Activated T-helper 2 cell treated with anti-CD3 and anti-CD28 coated beads, Interferon-gamma antibody, Interleukin-2, Interleukin-4, amounts not matched to agents 10 μg/mL and 5 μg/mL and 100 μg/mL, durations not matched to agents 14 hours and 24 hours and 36 hours (primary cell): ENCODE results near the gene PICALM. TPM values are rescaled to one million over a fixed set of nuclear protein-coding genes. Genes with fewer than 3 reads are reported as not detected.
"Not testable (repeated sequence)": the region's sequence is repeated elsewhere in the genome, so short reads cannot be mapped to it uniquely, and the experiment has no call there.

ENCODE experiments used
- DNase-seq: peaks from one replicate; pipeline ENCODE4 v3.0.0; 2021; ENCODE audit warnings: low spot score
- H3K27ac Mint-ChIP-seq: one replicate; pipeline ENCODE4 v1.8.0; 2021; ENCODE audit warnings: mixed read lengths
- H3K27me3 Mint-ChIP-seq: one replicate; pipeline ENCODE4 v1.8.0; 2021; ENCODE audit warnings: low read depth, mixed read lengths
- H3K36me3 Mint-ChIP-seq: one replicate; pipeline ENCODE4 v1.8.0; 2021; ENCODE audit warnings: low read depth, mixed read lengths
- H3K4me1 Mint-ChIP-seq: one replicate; pipeline ENCODE4 v1.8.0; 2021; ENCODE audit warnings: low read depth, mixed read lengths
- H3K4me3 Mint-ChIP-seq: one replicate; pipeline ENCODE4 v1.8.0; 2021; ENCODE audit warnings: low read depth, mild to moderate bottlenecking, moderate library complexity, mixed read lengths
- H3K9me3 Mint-ChIP-seq: one replicate; pipeline ENCODE4 v1.8.0; 2021; ENCODE audit warnings: mixed read lengths
- intact Hi-C: fragments of 100-400 bp; cut with micrococcal nuclease; formaldehyde crosslinking; loops from one replicate; pipeline ENCODE4 v1.15.1; 2023
- total RNA-seq: library from RNA; stranded (reverse); gene quantifications from 2 replicates; pipeline ENCODE4 v1.2.3, GENCODE V29; 2022

The PICALM gene
- total RNA-seq, 1 donor from 2014 or later: 213 TPM

- intact Hi-C loops: loop anchor here (5.0 to 10.0 kb wide), 3 partner anchors 475 to 668 kb away; no protein-coding TSS in a partner anchor
- Mint-ChIP-seq H3K4me1 (peaks cover 11% of the 10 kb centered on the region), H3K9me3 (no peaks in the 10 kb centered on the region), H3K27ac (peak overlapping the region; percentile 33), H3K4me3 (no peak overlapping the region), H3K27me3 (no peaks in the 10 kb centered on the region), H3K36me3 (no peaks in the 10 kb centered on the region)
- DNase-seq: no peak
Measured at GRCh38 chr11:85939099-85940015, 129.5 kb downstream of the PICALM start.

DNA sequence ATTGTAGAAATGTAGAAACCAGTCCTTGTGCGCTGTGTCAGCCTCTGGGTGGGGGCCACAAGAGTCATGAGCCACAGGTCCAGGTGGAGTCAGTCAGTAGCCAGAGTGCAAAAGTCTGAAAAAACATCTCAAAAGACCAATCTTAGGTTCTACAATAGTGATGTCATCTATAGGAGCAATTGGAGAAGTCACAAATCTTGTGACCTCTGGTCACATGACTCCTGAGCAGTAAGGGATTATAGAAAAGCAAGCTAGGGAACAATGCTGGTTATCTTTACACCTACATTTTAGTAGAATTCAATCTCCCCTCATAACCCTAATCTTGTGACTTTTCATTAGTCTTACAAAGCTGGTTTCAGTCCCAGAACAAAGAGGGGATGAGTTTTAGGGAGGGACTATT is 131.0 kb downstream of the PICALM start:
- Mint-ChIP-seq H3K9me3 (no peaks in the 10 kb centered on the region), H3K36me3 (no peaks in the 10 kb centered on the region), H3K27me3 (no peaks in the 10 kb centered on the region), H3K27ac (no peak overlapping the region), H3K4me3 (no peak overlapping the region), H3K4me1 (peaks cover 11% of the 10 kb centered on the region)
- DNase-seq: no peak
- intact Hi-C loops: no loop called here

GRCh38 chr11:85935751-85936150 is 133.1 kb downstream of the PICALM start:
- intact Hi-C loops: no loop called here
- Mint-ChIP-seq H3K4me1 (peaks cover 11% of the 10 kb centered on the region), H3K27me3 (peaks cover 5% of the 10 kb centered on the region), H3K27ac (no peak overlapping the region), H3K4me3 (no peak overlapping the region), H3K9me3 (no peaks in the 10 kb centered on the region), H3K36me3 (no peaks in the 10 kb centered on the region)
- no peak for DNase-seq

DNA sequence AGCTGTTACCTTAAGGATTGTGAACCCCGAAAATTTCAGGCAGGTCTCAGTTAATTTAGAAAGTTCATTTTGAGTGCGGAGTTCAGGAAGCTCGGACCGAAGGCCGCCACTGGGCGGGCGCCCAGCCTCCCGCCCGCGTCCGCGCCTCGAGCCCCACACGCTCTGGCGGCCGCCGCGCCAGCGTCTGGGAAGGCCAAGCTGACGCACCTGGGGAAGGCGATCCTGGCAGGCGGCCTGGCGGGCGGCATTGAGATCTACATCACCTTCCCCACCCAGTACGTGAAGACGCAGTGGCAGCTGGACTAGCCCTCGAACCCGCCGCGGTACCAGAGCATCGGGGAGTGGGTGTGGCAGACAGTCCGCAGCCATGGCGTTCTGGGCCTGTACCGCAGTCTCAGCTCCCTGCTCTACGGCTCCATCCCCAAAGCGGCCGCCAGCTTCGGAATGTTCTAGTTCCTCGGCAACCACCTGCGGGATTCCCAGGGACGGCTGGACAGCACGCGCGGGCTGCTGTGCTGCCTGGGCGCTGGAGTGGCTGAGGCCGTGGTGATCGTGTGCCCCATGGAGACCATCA is 134.2 kb downstream of the PICALM start:
- intact Hi-C loops: no loop called here
- Mint-ChIP-seq H3K27me3 (peaks cover 7% of the 10 kb centered on the region), H3K36me3 (no peaks in the 10 kb centered on the region), H3K4me3 (no peak overlapping the region), H3K4me1 (peaks cover 7% of the 10 kb centered on the region), H3K27ac (no peak overlapping the region), H3K9me3 (no peaks in the 10 kb centered on the region)
- DNase-seq: no peak

DNA sequence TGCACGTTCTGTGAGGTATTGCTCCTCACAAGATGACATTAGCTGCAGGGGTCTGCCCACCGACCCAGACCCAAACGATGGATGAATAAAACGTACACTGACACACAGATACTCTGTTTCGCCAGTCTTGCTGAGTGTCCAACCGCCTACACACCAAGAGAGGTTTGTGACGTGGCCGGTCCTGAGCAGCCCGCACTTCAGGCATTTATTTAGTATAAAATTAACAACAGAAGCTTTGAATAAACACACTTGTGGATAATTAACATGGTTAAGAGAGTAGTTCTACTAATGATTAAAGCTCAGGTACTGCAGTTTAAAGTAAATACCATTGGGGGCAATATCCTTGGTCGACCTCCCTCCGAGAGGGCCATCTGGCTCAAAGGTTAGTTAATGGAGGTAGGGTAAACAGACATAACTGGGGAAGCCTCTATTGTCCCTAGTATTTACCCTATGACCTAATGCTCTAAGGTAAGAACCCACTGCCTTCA is 138.0 kb downstream of the PICALM start:
- no peak for DNase-seq
- no peak overlapping the region for H3K4me3 Mint-ChIP-seq
- no peaks in the 10 kb centered on the region for H3K36me3 Mint-ChIP-seq
- intact Hi-C loops: no loop called here
- H3K27me3 Mint-ChIP-seq: peaks cover 27% of the 10 kb centered on the region
- no peaks in the 10 kb centered on the region for H3K9me3 Mint-ChIP-seq
- no peak overlapping the region for H3K27ac Mint-ChIP-seq
- no peaks in the 10 kb centered on the region for H3K4me1 Mint-ChIP-seq

GRCh38 chr11:85926653-85927214 is 142.2 kb downstream of the PICALM start:
- H3K4me3 Mint-ChIP-seq, intact Hi-C loops: not testable (repeated sequence)

DNA sequence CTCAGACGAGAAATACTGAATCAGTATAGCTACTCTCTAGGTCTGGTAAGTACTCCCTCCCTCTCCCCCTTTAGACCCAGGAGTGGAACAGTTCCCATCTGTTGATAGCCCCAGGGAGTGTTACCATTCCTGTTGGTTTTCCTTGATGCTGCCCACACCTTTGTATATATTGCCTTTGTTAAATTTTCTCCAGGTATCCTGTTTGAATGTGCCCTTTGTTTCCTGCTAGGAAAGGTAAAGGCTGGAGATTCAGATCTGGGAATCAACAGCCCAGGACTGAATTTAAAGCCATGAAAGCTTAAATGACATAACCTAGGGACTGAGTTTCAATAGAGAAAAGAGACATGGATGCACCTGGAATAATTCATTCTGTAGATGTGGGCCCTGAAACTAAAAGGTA is 145.4 kb downstream of the PICALM start:
- H3K27ac Mint-ChIP-seq: no peak overlapping the region
- H3K4me1 Mint-ChIP-seq: peaks cover 4% of the 10 kb centered on the region
- peaks cover 22% of the 10 kb centered on the region for H3K27me3 Mint-ChIP-seq
- H3K4me3 Mint-ChIP-seq: no peak overlapping the region
- no peak for DNase-seq
- no peaks in the 10 kb centered on the region for H3K36me3 Mint-ChIP-seq
- peaks cover 5% of the 10 kb centered on the region for H3K9me3 Mint-ChIP-seq
- intact Hi-C loops: no loop called here

More at GRCh38 chr11:85926653-85927214, 142.2 kb downstream of the PICALM start:
- DNase-seq, H3K4me1 Mint-ChIP-seq, H3K36me3 Mint-ChIP-seq, H3K27ac Mint-ChIP-seq, H3K9me3 Mint-ChIP-seq: not testable (repeated sequence)
- H3K27me3 Mint-ChIP-seq: peaks cover 34% of the 10 kb centered on the region

GRCh38 chr11:85922367-85922766 is 146.5 kb downstream of the PICALM start:
- no peak overlapping the region for H3K4me3 Mint-ChIP-seq
- intact Hi-C loops: no loop called here
- H3K4me1 Mint-ChIP-seq: peaks cover 4% of the 10 kb centered on the region
- no peak for DNase-seq
- H3K9me3 Mint-ChIP-seq: peaks cover 5% of the 10 kb centered on the region
- no peaks in the 10 kb centered on the region for H3K36me3 Mint-ChIP-seq
- no peak overlapping the region for H3K27ac Mint-ChIP-seq
- peaks cover 13% of the 10 kb centered on the region for H3K27me3 Mint-ChIP-seq

DNA sequence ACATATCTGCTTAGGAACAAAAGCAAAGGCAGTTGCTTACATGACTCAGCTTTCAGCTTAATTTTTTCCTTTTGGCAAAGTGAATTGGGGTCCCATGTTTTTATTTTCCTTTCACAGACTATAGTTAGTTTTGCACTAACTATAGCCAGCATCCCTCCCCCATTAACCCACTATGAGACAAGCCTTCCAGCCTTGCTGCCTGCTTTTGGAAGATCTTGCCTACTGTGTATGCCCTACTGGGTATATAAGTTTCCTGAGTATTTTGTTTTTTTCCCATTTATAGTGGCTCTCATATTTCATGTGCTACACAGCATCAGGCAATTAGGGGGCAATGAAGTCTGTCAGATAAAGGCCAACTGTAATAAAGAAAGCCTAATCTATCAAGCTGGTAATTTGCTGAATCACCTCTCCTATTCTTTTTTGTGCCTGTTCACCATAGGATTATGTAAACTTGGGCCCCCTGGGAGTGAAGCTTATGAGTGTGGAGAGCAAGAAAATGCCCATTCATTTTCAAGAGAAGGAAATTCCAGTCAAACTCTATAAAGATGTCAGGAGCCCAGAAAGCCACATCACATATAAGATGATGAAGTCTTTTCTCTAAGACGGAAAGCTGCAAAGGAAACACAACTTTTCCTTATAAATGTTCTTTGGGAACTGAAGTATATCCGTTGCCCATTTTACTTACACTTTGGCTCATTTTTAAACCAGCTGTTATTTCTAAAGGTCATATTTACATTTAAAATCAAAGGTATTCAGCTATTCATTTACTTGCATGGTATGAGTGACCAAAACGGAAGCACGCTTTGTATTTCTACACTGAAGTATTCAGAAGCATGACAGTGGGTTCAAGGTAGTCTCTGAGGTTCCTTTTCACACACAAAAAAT is 149.7 kb downstream of the PICALM start:
- intact Hi-C loops: no loop called here
- no peak for DNase-seq
- Mint-ChIP-seq H3K4me1 (peaks cover 4% of the 10 kb centered on the region), H3K36me3 (no peaks in the 10 kb centered on the region), H3K27me3 (peaks cover 6% of the 10 kb centered on the region), H3K27ac (no peak overlapping the region), H3K4me3 (no peak overlapping the region), H3K9me3 (peaks cover 8% of the 10 kb centered on the region)

GRCh38 chr11:85914425-85914824 is 154.5 kb downstream of the PICALM start:
- intact Hi-C loops: no loop called here
- H3K9me3 Mint-ChIP-seq: peaks cover 3% of the 10 kb centered on the region
- no peak overlapping the region for H3K27ac Mint-ChIP-seq
- H3K27me3 Mint-ChIP-seq: peaks cover 10% of the 10 kb centered on the region
- no peaks in the 10 kb centered on the region for H3K4me1 Mint-ChIP-seq
- no peak for DNase-seq
- H3K36me3 Mint-ChIP-seq: no peaks in the 10 kb centered on the region
- no peak overlapping the region for H3K4me3 Mint-ChIP-seq

- no peaks in the 10 kb centered on the region for H3K36me3 Mint-ChIP-seq
- intact Hi-C loops: no loop called here
- peaks cover 13% of the 10 kb centered on the region for H3K27me3 Mint-ChIP-seq
- no peaks in the 10 kb centered on the region for H3K4me1 Mint-ChIP-seq
- no peak for DNase-seq
- no peak overlapping the region for H3K27ac Mint-ChIP-seq
- H3K4me3 Mint-ChIP-seq: no peak overlapping the region
- peaks cover 3% of the 10 kb centered on the region for H3K9me3 Mint-ChIP-seq
Measured at GRCh38 chr11:85913513-85913912, 155.4 kb downstream of the PICALM start.

GRCh38 chr11:85912414-85912813 is 156.5 kb downstream of the PICALM start:
- DNase-seq: no peak
- Mint-ChIP-seq H3K27ac (no peak overlapping the region), H3K9me3 (peaks cover 3% of the 10 kb centered on the region), H3K36me3 (no peaks in the 10 kb centered on the region), H3K4me1 (no peaks in the 10 kb centered on the region), H3K4me3 (no peak overlapping the region), H3K27me3 (peaks cover 13% of the 10 kb centered on the region)
- intact Hi-C loops: no loop called here
